Kidney epithelial cell (primary cell): ENCODE results near the gene TBCB. TPM values are rescaled to one million over a fixed set of nuclear protein-coding genes. Genes with fewer than 3 reads are reported as not detected.

ENCODE experiments used
- DNase-seq: peaks from one replicate; pipeline ENCODE4 v3.0.0-alpha.2; 2010; ENCODE audit warnings: low read depth
- H3K27me3 ChIP-seq: 2 replicates; pipeline ENCODE4 v1.6.0; 2011; ENCODE audit warnings: low read length; ENCODE audit not compliant: control insufficient read depth, insufficient read depth
- H3K36me3 ChIP-seq: 2 replicates; pipeline ENCODE4 v1.5.1; 2011; ENCODE audit warnings: low read length; ENCODE audit not compliant: control insufficient read depth, insufficient read depth
- H3K4me3 ChIP-seq: 2 replicates; pipeline ENCODE4 v1.5.1; 2011; ENCODE audit warnings: low read depth, mild to moderate bottlenecking, control low read depth, low read length
- CTCF ChIP-seq: IDR thresholded peaks from 2 replicates; pipeline ENCODE4 v1.5.1; 2011; ENCODE audit warnings: mild to moderate bottlenecking, moderate library complexity, low read length, control low read depth, inconsistent platforms; ENCODE audit not compliant: insufficient read depth, poor library complexity, severe bottlenecking
- total RNA-seq: library from RNA; depleted of rRNA; stranded (reverse); fragments of >200 nt; gene quantifications from 2 replicates; pipeline ENCODE4 v1.2.3, GENCODE V29; 2015

Gene TBCB
- total RNA-seq, 1 donor from 2014 or later = 337 TPM

GRCh38 chr19:36103842-36104552 is 11.3 kb upstream of the TBCB start:
- Histone ChIP-seq H3K36me3 (no peaks in the 10 kb centered on the region), H3K4me3 (no peak overlapping the region), H3K27me3 (no peaks in the 10 kb centered on the region)
- no peak for DNase-seq
- no peak for TF ChIP-seq CTCF

- no peak for TF ChIP-seq CTCF
Observed at GRCh38 chr19:36106441-36106840, 8.8 kb upstream of the TBCB start.

GRCh38 chr19:36106991-36107390 is 8.3 kb upstream of the TBCB start:
- DNase-seq = no peak
- no peaks in the 10 kb centered on the region for H3K36me3 ChIP-seq
- TF ChIP-seq CTCF = no peak
- no peaks in the 10 kb centered on the region for H3K27me3 ChIP-seq
- H3K4me3 ChIP-seq = no peak overlapping the region

More at GRCh38 chr19:36106441-36106840, 8.8 kb upstream of the TBCB start:
- no peak for DNase-seq
- no peak overlapping the region for H3K4me3 ChIP-seq
- H3K27me3 ChIP-seq = no peaks in the 10 kb centered on the region
- no peaks in the 10 kb centered on the region for H3K36me3 ChIP-seq

- Histone ChIP-seq H3K27me3 (no peaks in the 10 kb centered on the region), H3K4me3 (no peak overlapping the region), H3K36me3 (no peaks in the 10 kb centered on the region)
- no peak for DNase-seq
- no peak for TF ChIP-seq CTCF
Observed at GRCh38 chr19:36108684-36109083, 6.6 kb upstream of the TBCB start.

- Histone ChIP-seq H3K27me3 (no peaks in the 10 kb centered on the region), H3K36me3 (no peaks in the 10 kb centered on the region), H3K4me3 (no peak within 1 kb of the TSS)
- TF ChIP-seq CTCF = no peak
- no peak for DNase-seq
Observed at GRCh38 chr19:36110487-36111199, 4.6 kb upstream of the TBCB start, which contains the start of gene OVOL3. Gene OVOL3 (plus strand): TSS chr19:36111143. CDS start chr19:36111203, 60 bp downstream.
